Renal cortical epithelial cell (primary cell): ENCODE results near the gene MYO1H. TPM values are rescaled to one million over a fixed set of nuclear protein-coding genes. Genes with fewer than 3 reads are reported as not detected.
"Not testable (repeated sequence)": the region's sequence is repeated elsewhere in the genome, so short reads cannot be mapped to it uniquely, and the experiment has no call there.

ENCODE experiments used
- DNase-seq: peaks from one replicate; pipeline ENCODE4 v3.0.0-alpha.2; 2011; ENCODE audit warnings: low read depth
- total RNA-seq: library from RNA; depleted of rRNA; stranded (reverse); fragments of >200 nt; gene quantifications from 2 replicates; pipeline ENCODE4 v1.2.3, GENCODE V29; 2014

Gene MYO1H
- total RNA-seq, 1 donor from 2014 or later: not detected

DNA sequence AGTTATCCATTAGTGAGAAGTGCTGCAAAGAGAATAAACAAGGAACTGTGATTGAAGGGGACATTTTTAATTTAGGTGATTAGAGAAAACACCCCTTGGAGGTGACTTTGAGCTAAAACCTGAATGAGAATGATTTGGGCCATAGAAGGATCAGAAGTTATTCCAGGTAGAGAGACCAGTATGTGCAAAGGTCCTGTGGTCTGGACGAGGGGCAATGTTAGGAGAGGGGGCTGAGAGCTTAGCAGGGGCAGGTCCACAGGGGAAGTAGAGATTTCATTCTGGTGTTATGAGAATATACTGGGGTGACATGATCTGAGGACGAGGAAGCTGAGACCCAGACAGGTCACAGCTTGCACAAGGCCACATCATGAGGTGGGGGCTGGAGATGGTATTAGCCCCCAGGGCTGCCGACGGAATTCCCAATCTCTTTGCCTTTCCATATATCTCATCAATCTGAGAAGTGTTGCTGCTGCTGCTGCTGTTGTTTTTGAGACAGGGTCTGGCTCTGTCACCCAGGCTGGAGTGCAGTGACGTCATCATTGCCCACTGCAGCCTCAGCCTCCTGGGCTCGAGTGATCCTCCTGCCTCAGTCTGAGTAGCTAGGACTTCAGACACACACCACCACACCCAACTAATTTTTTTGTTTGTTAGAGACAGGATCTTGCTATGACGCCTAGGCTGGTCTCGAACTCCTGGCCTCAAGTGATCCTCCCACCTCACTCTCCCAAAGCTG, 73.8 kb downstream of the MYO1H start:
- DNase-seq: no peak

DNA sequence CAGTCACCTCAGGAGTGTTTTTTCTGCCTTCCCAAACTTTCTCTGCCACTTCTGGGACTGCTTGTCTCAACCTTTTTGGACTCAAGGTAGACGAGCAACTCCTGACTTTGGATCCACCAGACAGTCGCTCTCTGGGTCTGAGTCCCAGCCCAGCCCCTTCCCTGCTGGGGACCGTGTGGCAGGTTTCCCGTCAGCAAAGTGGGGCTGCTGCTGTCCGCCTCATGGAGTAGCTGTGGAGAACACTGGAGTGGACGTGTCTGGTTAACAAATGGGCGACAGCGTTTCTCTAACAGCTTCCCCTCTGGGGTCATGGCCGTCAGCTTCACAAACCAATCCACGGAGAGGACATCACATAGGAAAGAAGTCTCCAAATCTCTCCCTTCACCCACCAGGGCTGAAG, 74.6 kb downstream of the MYO1H start:
- DNase-seq: no peak

- no peak for DNase-seq
Observed at GRCh38 chr12:109423392-109423791, 75.7 kb downstream of the MYO1H start.

DNA sequence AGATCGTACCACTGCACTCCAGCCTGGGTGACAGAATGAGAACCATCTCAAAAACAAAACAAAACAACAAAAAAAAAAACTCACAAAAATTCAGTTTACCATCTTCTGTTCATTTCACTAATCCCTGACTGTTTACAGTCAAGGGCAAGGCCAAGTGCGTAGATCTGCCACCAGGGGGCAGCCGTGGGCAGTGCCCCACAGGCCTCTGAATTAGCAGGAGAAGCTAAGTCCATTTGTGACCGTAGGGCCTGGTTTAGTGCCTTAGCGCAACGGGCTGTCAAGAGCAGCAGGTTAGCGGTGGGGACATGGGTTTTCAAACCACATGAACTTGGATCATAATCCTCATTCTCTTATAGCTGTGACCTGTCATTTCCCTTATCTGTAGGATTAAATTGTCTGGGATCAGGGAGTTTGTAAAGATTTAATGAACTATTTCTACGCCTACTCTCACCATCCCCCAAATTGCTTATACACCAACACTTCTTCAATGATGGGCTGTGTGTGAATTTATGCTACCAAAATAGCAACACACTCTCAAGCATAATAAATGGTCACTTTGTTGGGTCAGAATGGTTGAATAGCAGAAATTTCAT, 80.4 kb downstream of the MYO1H start:
- DNase-seq: peak; percentile 66

GRCh38 chr12:109428804-109429203, 81.1 kb downstream of the MYO1H start:
- DNase-seq: not testable (repeated sequence)

DNA sequence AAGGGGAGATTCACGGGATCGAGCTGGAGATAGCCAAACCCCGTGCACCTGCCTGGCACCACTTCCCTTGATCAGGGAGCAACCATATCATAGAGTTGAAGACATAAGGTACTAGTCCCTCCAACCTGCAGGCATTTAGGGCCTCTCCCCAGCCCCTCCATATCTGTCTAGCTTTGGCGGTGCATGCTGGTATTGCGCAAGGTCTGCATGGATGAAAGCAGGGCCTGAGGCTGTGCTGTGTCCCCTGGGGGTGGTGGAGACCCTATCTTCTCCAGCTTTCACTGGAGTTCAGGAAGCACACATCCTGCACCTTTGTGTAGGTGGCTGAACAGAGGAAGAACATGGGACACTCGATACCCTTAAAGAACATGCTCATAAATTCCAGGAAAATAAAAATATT, 82.5 kb downstream of the MYO1H start:
- no peak for DNase-seq

DNA sequence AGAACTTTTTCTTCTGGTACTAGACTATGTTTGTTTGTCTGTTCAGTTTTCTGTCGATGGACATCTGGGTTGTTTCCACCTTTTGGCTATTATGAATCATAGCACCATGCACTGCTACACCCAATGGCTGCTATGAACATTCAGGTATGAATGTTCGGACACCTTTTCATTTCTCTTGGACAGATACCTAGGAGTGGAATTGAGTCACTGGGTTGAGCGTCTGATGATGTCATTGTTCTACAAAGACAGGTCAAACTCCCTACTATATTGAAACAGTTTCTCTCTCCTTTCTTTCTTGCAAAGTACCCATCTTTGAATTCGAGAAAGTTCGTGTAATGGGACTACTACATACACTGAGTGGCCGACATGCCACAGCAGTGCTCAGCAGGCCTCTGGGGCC, 84.7 kb downstream of the MYO1H start:
- no peak for DNase-seq

DNA sequence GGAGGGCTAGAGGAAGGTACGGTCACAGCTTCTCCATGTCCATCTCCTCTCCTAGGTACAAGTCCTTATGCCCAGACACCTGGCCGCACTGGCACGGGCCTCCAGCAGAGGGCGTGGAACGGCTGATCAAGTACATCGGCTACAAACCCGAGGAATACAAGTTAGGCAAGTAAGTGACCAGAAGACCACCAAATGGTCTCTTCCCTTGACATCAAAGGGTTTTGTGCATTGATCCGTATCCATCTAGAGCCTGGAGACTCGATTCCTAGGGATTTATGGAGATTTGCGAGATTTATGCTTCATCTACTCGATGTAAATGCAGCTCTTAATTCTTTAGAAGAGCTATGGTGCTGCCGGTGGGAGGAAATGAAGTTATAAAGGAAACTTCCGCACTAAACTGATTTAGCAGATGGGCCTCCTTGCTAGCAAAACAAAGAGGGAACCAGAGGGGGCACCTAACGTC, 85.2 kb downstream of the MYO1H start:
- peak; percentile 78 for DNase-seq

GRCh38 chr12:109433618-109434017, 85.9 kb downstream of the MYO1H start:
- no peak for DNase-seq

GRCh38 chr12:109434582-109434981, 86.9 kb downstream of the MYO1H start:
- no peak for DNase-seq

DNA sequence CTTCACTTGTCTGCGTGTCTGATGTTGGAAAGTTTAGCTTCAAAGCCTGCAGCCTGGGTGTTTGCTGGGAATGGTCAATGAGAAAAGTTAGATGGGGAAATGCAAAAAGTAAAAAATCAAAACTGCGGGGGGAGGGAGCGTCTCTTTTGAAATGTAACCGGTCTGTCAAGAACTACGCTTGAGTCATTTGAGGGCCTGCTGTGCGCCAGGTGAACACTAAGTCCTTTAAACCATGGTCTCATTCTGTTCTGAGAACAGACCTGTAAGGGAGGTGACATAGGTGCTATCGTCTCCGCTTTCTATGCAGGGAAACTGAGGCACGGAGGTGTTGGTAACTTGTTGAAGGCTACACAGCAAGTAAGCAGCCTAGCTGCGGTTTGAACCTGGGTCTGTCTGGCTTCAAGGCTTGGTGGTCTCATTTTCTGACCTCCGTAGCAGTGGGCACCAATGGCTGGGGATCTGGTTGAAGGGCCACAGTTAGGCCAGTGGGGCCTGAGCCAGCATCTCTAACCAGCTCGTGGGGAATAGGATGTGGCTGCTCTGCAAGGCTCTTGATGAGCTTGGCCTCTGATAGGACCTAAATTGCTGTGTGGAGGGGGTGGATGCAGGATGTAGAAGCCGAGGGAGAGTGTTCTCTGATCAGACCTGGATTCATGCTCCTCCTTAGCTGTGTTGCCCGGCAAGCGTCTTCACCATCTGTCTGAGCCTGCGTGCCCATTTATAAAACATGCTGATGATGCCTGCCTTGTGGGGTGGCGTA, 87.9 kb downstream of the MYO1H start:
- no peak for DNase-seq

GRCh38 chr12:109436188-109436560, 88.5 kb downstream of the MYO1H start:
- DNase-seq: no peak

- DNase-seq: no peak
Observed at GRCh38 chr12:109439181-109439580, 91.5 kb downstream of the MYO1H start.

DNA sequence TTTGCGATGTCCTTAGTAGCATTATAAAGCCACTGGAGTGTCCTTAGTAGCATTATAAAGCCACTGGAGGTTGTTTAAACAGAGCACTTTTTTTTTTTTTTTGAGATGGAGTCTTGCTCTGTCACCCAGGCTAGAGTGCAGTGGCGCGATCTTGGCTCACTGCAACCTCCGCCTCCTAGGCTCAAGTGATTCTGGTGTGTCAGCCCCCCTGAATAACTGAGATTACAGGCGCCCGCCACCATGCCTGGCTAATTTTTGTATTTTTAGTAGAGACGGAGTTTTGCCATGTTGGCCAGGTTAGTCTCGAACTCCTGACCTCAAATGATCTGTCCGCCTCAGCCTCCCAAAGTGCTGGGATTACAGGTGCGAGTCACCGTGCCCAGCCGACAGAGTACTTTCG, 92.3 kb downstream of the MYO1H start:
- not testable (repeated sequence) for DNase-seq

GRCh38 chr12:109440851-109441490, 93.3 kb downstream of the MYO1H start:
- DNase-seq: no peak

DNA sequence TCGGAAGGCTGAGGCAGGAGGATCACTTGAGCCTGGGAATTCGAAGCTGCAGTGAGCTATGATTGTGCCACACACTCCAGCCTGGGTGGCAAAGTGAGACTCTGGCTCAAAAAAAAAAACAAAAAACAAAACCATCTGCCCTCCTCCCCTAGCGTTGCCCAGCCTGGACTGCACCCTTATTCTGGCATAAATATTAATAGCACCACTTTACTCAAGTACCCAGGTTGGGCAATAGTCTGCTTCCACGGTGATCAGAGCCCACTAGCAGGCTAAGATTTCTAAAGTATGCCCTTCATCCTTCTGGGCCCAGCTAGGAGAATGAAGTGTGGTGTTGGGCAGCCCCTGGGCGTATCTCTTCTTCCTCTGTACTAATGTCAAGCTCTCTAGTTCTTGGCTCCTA, 96.1 kb downstream of the MYO1H start:
- no peak for DNase-seq

DNA sequence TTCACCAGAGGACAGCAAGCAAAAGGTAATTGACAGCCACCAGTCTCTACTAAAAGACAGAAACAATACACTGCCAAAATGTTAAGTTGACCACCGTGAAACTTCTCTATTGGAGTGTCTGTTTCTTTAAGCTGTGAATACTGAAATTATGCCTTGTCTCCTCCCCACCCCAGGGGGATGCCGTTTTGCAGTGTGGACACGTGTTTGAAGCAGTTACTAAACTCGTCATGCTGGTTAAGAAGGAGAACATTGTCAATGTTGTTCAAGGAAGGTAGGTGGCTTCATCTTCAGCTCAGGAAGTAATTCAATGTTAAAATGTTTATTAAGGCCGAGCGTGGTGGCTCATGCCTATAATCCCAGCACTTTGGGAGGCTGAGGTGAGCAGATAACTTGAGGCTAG, 96.6 kb downstream of the MYO1H start:
- DNase-seq: no peak

- peak; percentile 24 for DNase-seq
Observed at GRCh38 chr12:109445191-109445609, 97.5 kb downstream of the MYO1H start.

GRCh38 chr12:109446869-109447268, 99.2 kb downstream of the MYO1H start:
- DNase-seq: no peak

DNA sequence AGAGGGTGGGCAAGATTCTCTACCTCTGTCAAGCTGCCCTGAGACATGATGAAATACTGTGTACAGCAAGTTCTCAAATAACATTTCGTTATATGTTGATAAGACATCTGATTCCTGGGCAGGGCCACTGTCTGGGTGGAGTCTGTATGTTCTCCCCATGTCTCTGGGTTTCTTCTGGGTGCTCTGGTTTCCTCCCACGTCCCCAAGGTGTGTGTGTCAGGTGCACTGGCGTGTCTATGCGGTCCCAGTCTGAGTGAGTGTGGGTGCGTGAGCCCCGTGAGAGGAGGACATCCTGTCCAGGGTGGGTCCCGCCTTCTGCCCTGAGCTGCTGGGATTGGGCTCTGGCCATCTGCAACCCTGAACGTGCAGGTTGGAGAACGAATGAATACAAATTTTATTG, 99.8 kb downstream of the MYO1H start:
- DNase-seq: no peak

- no peak for DNase-seq
Observed at GRCh38 chr12:109448272-109448671, 100.6 kb downstream of the MYO1H start.

DNA sequence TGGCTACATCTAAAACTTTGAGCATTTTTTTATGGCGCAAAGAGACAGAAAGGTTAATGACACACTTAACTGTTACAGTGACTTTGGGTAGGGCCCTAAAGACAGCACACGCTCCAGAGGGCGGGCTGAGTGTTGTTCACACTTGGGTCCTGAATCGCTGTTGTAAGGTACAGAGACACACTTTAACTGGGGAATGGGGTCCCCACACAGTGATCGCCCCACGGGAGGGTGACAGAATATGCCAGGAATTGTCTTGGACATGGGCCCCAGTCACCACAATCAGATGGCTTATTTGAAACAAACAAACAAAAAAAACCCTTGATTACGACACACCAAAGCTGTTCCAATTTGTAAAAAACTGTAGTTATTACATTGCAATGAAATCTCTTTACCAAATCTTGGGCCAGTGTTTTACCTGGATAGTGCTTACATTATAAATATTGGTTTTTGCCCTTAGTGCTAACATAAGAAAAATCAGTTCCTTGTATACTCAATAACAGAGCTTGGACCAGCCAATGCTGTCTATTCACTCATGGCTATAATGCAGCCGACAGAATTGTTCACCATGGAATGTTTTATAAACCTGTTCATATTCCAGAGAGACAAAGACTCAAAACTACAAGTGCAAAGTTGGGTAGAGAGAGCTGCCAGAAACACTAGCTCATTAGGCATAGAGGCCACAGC, 101.1 kb downstream of the MYO1H start:
- DNase-seq: no peak
